ENCODE results near the gene PUS1.
"Not testable (repeated sequence)": the region's sequence is repeated elsewhere in the genome, so short reads cannot be mapped to it uniquely, and the experiment has no call there.

The PUS1 gene

DNA sequence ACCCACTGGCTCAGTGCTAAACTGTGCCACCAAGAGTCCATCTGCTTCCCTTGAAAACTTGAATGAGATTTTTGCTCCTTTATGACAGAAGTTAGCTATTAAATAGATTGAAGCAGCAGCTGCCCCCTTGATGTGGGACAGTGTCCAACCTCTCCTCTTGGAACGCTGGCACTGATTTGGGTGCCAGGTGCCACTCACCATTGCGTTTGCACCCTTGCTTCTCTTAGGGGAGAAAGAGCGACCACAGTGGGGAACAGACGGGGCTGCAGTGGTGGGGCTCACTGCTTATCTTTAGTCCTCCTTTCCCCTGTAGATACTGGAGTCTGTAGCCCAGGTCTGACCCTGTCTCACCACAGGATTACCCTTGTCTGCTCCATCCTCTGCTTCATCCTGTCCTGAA lies 30.0 kb downstream of the PUS1 start:
- in situ Hi-C loops (cut with HindIII; ENCODE audit: low sequenced_read_pairs), result no loop called here

DNA sequence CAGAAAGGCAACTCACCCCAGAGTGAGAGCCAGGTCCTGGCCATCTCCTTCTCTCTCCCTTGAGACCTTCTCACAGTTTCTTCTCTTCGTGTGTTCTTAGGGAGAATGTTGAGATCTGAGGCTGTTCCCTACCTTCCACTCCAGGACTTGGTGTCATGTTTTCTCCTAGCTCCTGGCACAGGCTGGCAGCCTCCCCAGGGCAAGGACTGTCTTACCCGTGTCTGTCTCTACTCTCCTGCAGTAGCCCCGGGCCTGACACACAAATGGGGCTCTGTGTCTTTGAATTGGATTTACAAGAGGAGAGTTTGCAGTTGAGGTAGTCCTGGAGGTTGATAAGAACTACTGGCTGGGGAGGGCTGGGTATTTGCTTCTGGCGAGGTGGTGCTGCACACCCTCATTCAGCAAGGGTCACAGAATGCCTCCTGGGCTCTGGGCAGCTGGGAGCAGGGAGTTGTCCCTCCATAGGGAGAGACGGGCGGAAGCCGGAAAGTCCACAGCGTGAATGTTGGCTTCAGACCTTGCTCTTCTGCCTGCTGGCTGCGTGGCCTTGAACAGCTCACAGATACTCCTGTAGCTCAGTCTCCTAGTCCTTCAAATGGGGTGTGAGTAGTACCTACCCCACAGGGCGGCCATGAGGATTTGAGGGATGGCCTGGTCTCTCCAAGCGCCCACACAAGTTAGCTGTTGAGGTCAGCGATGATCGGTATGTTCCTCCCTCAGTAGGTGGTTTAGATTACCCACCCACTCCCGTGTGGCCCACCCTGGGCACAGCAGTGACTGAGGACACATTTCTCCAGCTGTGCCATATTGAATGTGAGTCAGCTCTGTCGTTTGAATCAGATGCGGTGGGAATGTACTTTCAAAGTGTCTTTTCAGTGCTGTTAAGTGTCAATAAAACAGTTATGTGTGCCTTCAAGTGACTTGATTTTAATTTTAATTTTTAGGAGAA lies 30.8 kb downstream of the PUS1 start:
- in situ Hi-C loops (cut with HindIII; ENCODE audit: low sequenced_read_pairs), result no loop called here

DNA sequence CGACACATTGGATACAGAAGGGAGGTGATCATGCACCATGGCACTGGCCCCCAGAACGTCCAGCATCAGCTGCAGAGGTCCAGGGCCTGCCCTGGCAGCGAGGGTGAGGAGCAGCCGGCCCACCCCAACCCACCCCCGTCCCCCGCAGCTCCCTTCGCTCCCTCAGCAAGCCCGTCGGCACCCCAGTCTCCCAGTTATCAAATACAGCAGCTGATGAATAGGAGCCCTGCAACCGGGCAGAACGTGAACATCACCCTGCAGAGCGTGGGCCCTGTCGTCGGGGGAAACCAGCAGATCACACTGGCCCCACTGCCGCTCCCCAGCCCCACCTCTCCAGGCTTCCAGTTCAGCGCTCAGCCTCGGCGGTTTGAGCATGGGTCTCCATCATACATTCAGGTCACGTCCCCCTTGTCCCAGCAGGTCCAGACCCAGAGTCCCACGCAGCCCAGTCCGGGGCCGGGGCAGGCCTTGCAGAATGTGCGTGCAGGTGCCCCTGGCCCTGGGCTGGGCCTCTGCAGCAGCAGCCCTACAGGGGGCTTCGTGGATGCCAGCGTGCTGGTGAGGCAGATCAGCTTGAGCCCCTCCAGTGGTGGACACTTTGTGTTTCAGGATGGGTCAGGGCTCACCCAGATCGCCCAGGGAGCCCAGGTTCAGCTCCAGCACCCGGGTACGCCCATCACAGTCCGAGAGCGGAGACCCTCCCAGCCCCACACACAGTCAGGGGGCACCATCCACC lies 31.7 kb downstream of the PUS1 start:
- in situ Hi-C loops (cut with HindIII; ENCODE audit: low sequenced_read_pairs), result not testable (repeated sequence)

- in situ Hi-C loops (cut with HindIII; ENCODE audit: low sequenced_read_pairs), result not testable (repeated sequence)
Observed at GRCh38 chr12:131961328-131961727, 32.3 kb downstream of the PUS1 start.

- in situ Hi-C loops (cut with HindIII; ENCODE audit: low sequenced_read_pairs), result no loop called here
Observed at GRCh38 chr12:131962069-131962468, 33.0 kb downstream of the PUS1 start.

DNA sequence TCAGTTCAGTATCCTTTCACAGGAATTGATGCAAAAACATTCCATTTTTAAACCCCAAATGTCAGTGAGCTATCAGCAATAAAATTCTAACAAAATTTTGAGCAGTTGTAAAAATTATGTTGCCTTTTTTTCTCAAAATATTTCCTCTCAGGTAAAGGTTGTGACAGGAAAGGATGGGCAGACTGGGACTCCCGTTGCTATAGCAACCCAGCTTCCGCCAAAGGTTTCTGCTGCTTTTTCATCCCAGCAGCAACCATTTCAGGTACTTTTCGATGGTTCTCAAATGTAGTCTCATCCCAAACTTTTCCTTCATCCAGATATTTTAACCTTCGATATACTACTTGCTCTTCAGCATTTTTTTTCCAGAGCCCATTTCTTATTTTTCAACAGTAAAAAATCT lies 34.3 kb downstream of the PUS1 start:
- in situ Hi-C loops (cut with HindIII; ENCODE audit: low sequenced_read_pairs), result no loop called here

DNA sequence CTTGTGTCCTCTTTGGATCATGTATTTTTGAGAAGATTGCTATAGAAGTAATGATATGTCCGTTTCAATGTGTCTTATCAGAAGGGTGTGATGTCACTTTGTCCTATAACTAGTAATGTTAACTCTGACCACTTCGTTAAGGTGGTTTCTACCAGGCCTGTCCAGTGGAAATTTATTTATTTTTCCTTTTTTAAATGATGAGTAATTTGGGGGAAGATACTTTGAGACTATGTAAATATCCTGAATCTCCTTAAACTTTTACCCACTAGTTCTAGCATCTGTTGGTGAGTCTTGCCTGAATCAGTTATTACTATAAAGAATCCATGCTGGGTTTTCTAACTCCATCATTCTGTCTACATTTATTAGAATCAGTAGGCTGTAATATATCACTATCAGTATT lies 36.0 kb downstream of the PUS1 start:
- in situ Hi-C loops (cut with HindIII; ENCODE audit: low sequenced_read_pairs), result no loop called here

GRCh38 chr12:131971226-131971625 lies 42.1 kb downstream of the PUS1 start:
- in situ Hi-C loops (cut with HindIII; ENCODE audit: low sequenced_read_pairs), result no loop called here

DNA sequence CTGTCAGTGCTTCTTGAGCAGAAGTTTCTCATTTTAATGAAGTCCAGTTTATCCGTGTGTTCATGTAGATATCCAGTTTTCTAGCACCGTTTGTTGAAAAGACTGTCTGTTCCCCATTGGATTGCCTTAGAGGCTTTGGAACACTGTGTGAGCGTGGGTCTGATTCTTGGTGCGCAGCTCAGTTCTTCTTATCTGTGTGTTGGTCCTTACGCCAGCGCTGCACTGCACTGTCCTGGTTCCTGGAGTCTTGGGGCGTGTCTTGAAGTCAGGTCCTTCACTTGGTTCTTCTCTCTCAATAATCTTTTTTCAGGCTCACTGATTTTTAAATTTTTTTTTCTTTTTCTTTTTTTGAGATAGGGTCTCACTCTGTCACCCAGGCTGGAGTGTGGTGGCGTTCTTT lies 46.2 kb downstream of the PUS1 start:
- in situ Hi-C loops (cut with HindIII; ENCODE audit: low sequenced_read_pairs), result no loop called here

DNA sequence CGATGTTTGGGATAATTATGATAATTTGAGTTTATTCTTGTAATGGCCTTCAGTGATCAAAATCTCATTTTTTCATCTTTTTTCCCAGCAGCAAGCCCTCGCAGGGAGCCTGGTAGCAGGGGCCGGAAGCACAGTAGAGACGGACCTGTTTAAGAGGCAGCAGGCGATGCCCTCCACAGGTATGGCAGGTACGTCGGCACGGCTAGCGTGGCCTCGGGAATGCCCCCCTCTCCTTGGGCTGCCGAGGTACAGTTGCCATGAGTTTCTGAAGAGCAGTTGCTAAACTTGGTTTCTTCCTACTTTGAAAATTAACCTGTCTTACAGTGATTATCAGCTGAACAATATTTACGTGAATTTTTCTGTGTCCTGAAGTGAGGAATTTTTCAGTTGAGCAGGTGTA lies 50.5 kb downstream of the PUS1 start:
- in situ Hi-C loops (cut with HindIII; ENCODE audit: low sequenced_read_pairs), result no loop called here

GRCh38 chr12:131980263-131980662 lies 51.2 kb downstream of the PUS1 start:
- in situ Hi-C loops (cut with HindIII; ENCODE audit: low sequenced_read_pairs), result no loop called here

DNA sequence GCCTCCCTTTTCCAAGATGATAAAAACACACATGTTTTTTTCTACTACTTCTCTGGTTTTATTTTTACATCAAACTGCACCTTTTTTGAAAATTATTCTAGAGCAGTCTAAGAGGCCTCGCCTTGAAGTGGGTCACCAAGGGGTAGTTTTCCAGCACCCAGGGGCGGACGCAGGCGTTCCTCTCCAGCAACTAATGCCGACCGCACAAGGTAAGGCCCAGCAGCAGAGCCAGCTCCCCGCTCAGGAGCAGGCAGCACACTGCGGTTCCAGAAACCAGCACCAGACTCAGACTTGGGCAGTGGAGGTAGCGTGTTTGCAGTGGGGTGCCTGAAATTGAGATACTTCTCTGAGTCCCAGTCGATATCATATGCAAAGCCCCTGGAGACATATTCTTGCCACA lies 52.3 kb downstream of the PUS1 start:
- in situ Hi-C loops (cut with HindIII; ENCODE audit: low sequenced_read_pairs), result no loop called here

- in situ Hi-C loops (cut with HindIII; ENCODE audit: low sequenced_read_pairs), result no loop called here
Observed at GRCh38 chr12:131982041-131982440, 53.0 kb downstream of the PUS1 start.

- in situ Hi-C loops (cut with HindIII; ENCODE audit: low sequenced_read_pairs), result no loop called here
Observed at GRCh38 chr12:131983026-131983425, 54.0 kb downstream of the PUS1 start.

- in situ Hi-C loops (cut with HindIII; ENCODE audit: low sequenced_read_pairs), result no loop called here
Observed at GRCh38 chr12:131983554-131983953, 54.5 kb downstream of the PUS1 start.

DNA sequence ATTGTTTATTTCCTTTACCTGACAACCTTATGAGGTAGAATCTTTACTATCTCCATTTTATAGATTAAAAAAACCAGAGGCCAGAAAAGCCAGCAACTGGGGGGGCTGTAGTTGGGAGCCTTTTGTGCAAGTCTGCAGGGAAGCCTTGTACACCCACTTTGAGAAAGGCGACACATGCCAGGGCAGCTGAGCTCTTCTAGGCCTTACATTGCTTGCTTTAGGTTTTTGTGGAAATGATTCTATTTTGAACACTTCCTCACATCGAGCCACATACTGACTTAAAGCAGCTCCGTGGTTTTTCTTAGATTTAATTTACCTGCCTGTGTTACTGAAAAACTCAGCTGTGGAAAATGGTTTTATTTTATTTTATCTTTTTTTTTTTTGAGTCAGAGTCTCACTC lies 55.3 kb downstream of the PUS1 start:
- in situ Hi-C loops (cut with HindIII; ENCODE audit: low sequenced_read_pairs), result no loop called here

DNA sequence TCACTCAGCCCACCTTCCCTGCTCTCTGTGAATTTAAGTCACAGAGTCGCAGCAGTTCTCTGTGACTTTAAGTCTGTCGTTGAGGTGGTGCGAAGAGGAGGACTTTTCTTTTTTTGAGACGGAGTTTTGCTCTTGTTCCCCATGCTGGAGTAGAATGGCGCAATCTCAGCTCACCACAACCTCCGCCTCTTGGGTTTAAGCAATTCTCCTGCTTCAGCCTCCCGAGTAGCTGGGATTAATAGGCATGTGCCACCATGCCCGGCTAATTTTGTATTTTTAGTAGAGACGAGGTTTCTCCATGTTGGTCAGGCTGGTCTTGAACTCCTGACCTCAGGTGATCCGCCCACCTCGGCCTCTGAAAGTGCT lies 56.4 kb downstream of the PUS1 start:
- in situ Hi-C loops (cut with HindIII; ENCODE audit: low sequenced_read_pairs), result not testable (repeated sequence)

GRCh38 chr12:131986361-131986760 lies 57.3 kb downstream of the PUS1 start:
- in situ Hi-C loops (cut with HindIII; ENCODE audit: low sequenced_read_pairs), result no loop called here

DNA sequence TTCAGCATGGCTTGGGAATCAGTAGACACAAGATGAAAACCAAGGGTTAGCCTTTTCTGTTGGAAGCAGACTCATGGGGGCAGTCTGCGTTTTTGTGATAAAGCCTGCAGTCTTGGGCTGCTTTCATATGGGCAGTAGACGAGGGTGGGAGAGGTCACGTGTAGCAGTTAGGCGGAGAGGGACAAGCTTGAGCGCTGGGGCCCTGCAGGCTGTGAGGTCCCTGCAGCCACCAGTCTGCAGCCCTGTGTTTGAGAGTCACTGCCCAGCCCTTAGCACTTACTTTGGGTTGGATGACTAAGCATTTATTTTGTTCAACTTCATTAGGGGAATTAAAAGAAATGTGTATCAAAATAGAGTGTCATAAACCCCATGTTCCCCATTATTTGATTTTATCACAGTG lies 57.8 kb downstream of the PUS1 start:
- in situ Hi-C loops (cut with HindIII; ENCODE audit: low sequenced_read_pairs), result no loop called here

GRCh38 chr12:131987552-131987951 lies 58.5 kb downstream of the PUS1 start:
- in situ Hi-C loops (cut with HindIII; ENCODE audit: low sequenced_read_pairs), result no loop called here

- in situ Hi-C loops (cut with HindIII; ENCODE audit: low sequenced_read_pairs), result no loop called here
Observed at GRCh38 chr12:131988054-131988796, 59.1 kb downstream of the PUS1 start.
